Measurements from ENCODE around the gene KRTAP10-8.

- TF ChIP-seq CTCF (IDR thresholded peaks at IDR 0.05), result no peak
- no peak for TF ChIP-seq POLR2AphosphoS5 (IDR thresholded peaks at IDR 0.05)
- no peak for TF ChIP-seq POLR2A (IDR thresholded peaks at IDR 0.05)
- no peak for TF ChIP-seq EP300 (IDR thresholded peaks at IDR 0.05)
Observed at GRCh38 chr21:44576025-44576420, 35.9 kb upstream of the KRTAP10-8 start.
